ENCODE results near the gene EEF2K. TPM values are rescaled to one million over a fixed set of nuclear protein-coding genes. Genes with fewer than 3 reads are reported as not detected.

The EEF2K gene
- total and polyA plus RNA-seq, 2 of the 13 experiments (the other 11 are each of a cell fraction or from before 2014, with no cell fraction given), result 22.0 to 23.8 TPM

DNA sequence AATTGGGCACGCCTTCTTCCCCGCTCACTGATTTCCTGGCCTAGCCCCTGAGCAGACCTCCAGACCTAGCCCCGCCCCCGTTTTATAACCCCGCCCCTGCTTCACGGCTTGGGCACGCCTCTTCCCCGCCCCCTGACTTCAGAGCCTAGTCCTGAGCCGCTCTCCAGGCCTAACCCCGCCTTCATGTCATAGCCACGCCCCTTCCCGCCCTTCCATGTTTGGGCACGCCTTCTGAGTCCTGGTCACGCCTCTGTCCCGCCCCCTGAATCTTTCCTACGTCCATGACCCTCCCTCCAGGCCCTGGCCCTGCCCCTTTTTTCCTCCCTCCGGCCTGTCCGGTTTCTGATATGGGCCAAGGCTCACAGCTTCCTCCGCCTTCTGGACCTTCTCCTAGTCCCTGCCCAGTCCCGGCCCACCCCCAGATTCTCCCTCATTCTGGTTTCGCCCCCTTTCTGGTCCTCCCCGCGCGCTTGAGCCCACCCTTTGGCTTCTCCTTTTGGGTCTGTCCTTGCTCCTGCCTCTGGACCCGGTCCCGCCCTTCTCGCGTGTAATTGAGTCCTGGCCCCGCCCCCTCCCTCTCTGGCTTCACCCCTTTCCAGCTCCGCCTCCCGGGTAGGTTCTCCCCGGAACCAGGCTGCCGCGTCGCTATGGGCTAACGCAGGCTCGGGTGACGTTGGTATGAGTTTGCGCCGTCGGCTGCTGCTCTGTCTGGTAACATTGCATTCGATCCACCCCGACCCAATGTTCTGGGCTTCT, 15.1 kb upstream of the EEF2K start (continued):
- TF ChIP-seq, protein P1, sequence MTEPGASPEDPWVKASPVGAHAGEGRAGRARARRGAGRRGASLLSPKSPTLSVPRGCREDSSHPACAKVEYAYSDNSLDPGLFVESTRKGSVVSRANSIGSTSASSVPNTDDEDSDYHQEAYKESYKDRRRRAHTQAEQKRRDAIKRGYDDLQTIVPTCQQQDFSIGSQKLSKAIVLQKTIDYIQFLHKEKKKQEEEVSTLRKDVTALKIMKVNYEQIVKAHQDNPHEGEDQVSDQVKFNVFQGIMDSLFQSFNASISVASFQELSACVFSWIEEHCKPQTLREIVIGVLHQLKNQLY (CRISPR knock-in tag; IDR thresholded peaks at IDR 0.05), result peak; percentile 40; the same call in 1 of the 2 replicates
- peak; percentile 98 for TF ChIP-seq ZNF775 (CRISPR knock-in tag; IDR thresholded peaks at IDR 0.05; ENCODE audit: borderline replicate concordance)
- TF ChIP-seq, protein P2, sequence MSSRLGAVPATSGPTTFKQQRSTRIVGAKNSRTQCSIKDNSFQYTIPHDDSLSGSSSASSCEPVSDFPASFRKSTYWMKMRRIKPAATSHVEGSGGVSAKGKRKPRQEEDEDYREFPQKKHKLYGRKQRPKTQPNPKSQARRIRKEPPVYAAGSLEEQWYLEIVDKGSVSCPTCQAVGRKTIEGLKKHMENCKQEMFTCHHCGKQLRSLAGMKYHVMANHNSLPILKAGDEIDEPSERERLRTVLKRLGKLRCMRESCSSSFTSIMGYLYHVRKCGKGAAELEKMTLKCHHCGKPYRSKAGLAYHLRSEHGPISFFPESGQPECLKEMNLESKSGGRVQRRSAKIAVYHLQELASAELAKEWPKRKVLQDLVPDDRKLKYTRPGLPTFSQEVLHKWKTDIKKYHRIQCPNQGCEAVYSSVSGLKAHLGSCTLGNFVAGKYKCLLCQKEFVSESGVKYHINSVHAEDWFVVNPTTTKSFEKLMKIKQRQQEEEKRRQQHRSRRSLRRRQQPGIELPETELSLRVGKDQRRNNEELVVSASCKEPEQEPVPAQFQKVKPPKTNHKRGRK (CRISPR knock-in tag; IDR thresholded peaks at IDR 0.05), result no peak
- TF ChIP-seq, protein P3, sequence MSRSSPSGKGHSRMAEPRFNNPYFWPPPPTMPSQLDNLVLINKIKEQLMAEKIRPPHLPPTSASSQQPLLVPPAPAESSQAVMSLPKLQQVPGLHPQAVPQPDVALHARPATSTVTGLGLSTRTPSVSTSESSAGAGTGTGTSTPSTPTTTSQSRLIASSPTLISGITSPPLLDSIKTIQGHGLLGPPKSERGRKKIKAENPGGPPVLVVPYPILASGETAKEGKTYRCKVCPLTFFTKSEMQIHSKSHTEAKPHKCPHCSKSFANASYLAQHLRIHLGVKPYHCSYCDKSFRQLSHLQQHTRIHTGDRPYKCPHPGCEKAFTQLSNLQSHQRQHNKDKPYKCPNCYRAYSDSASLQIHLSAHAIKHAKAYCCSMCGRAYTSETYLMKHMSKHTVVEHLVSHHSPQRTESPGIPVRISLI (CRISPR knock-in tag; IDR thresholded peaks at IDR 0.05; ENCODE audit: borderline replicate concordance), result no peak; the same call in 1 of the 2 replicates
- TF ChIP-seq ISL2 (CRISPR knock-in tag; IDR thresholded peaks at IDR 0.05), result no peak
- TF ChIP-seq, protein P4, sequence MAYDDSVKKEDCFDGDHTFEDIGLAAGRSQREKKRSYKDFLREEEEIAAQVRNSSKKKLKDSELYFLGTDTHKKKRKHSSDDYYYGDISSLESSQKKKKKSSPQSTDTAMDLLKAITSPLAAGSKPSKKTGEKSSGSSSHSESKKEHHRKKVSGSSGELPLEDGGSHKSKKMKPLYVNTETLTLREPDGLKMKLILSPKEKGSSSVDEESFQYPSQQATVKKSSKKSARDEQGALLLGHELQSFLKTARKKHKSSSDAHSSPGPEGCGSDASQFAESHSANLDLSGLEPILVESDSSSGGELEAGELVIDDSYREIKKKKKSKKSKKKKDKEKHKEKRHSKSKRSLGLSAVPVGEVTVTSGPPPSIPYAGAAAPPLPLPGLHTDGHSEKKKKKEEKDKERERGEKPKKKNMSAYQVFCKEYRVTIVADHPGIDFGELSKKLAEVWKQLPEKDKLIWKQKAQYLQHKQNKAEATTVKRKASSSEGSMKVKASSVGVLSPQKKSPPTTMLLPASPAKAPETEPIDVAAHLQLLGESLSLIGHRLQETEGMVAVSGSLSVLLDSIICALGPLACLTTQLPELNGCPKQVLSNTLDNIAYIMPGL (CRISPR knock-in tag; IDR thresholded peaks at IDR 0.05; ENCODE audit: borderline replicate concordance in 1 of 2, low read depth in 1 of 2), result peak; percentile 19 to 55; a peak in 2 of 4 replicates
- TF ChIP-seq PAF1 (CRISPR knock-in tag; IDR thresholded peaks at IDR 0.05), result no peak
- TF ChIP-seq ZNF724P (CRISPR knock-in tag; IDR thresholded peaks at IDR 0.05; ENCODE audit: borderline replicate concordance), result peak; percentile 82; the same call in 1 of the 2 replicates
- no peak; the same call in none of the 2 replicates for TF ChIP-seq KLF9 (CRISPR knock-in tag; IDR thresholded peaks at IDR 0.05; ENCODE audit: low read depth)
- TF ChIP-seq SAFB2 (CRISPR knock-in tag; IDR thresholded peaks at IDR 0.05; ENCODE audit: borderline replicate concordance, low read depth), result no peak
- TF ChIP-seq, protein P5, sequence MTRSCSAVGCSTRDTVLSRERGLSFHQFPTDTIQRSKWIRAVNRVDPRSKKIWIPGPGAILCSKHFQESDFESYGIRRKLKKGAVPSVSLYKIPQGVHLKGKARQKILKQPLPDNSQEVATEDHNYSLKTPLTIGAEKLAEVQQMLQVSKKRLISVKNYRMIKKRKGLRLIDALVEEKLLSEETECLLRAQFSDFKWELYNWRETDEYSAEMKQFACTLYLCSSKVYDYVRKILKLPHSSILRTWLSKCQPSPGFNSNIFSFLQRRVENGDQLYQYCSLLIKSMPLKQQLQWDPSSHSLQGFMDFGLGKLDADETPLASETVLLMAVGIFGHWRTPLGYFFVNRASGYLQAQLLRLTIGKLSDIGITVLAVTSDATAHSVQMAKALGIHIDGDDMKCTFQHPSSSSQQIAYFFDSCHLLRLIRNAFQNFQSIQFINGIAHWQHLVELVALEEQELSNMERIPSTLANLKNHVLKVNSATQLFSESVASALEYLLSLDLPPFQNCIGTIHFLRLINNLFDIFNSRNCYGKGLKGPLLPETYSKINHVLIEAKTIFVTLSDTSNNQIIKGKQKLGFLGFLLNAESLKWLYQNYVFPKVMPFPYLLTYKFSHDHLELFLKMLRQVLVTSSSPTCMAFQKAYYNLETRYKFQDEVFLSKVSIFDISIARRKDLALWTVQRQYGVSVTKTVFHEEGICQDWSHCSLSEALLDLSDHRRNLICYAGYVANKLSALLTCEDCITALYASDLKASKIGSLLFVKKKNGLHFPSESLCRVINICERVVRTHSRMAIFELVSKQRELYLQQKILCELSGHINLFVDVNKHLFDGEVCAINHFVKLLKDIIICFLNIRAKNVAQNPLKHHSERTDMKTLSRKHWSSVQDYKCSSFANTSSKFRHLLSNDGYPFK (CRISPR knock-in tag; IDR thresholded peaks at IDR 0.05; ENCODE audit: borderline replicate concordance), result peak; percentile 83
- TF ChIP-seq, protein P6, sequence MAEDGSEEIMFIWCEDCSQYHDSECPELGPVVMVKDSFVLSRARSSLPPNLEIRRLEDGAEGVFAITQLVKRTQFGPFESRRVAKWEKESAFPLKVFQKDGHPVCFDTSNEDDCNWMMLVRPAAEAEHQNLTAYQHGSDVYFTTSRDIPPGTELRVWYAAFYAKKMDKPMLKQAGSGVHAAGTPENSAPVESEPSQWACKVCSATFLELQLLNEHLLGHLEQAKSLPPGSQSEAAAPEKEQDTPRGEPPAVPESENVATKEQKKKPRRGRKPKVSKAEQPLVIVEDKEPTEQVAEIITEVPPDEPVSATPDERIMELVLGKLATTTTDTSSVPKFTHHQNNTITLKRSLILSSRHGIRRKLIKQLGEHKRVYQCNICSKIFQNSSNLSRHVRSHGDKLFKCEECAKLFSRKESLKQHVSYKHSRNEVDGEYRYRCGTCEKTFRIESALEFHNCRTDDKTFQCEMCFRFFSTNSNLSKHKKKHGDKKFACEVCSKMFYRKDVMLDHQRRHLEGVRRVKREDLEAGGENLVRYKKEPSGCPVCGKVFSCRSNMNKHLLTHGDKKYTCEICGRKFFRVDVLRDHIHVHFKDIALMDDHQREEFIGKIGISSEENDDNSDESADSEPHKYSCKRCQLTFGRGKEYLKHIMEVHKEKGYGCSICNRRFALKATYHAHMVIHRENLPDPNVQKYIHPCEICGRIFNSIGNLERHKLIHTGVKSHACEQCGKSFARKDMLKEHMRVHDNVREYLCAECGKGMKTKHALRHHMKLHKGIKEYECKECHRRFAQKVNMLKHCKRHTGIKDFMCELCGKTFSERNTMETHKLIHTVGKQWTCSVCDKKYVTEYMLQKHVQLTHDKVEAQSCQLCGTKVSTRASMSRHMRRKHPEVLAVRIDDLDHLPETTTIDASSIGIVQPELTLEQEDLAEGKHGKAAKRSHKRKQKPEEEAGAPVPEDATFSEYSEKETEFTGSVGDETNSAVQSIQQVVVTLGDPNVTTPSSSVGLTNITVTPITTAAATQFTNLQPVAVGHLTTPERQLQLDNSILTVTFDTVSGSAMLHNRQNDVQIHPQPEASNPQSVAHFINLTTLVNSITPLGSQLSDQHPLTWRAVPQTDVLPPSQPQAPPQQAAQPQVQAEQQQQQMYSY (CRISPR knock-in tag; IDR thresholded peaks at IDR 0.05), result no peak
- no peak for TF ChIP-seq ZFP37 (CRISPR knock-in tag; IDR thresholded peaks at IDR 0.05; ENCODE audit: borderline replicate concordance)
- TF ChIP-seq HDAC6 (IDR thresholded peaks at IDR 0.05; ENCODE audit: low read depth, low read length), result no peak

Data from HepG2 (cell line).